Measurements from ENCODE around the gene HSD17B11.
"Not testable (repeated sequence)": the region's sequence is repeated elsewhere in the genome, so short reads cannot be mapped to it uniquely, and the experiment has no call there.

DNA sequence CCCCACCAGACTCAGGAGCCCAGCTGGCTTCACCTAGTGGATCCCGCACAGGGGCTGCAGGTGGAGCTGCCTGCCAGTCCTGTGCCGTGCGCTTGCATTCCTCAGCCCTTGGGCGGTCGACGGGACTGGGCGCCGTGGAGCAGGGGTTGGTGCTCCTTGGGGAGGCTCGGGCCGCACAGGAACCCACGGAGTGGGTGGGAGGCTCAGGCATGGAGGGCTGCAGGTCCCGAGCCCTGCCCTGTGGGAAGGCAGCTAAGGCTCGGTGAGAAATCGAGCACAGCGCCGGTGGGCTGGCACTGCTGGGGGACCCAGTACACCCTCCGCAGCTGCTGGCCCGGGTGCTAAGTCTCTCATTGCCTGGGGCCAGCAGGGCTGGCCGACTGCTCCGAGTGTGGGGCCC, 4.9 kb upstream of the HSD17B11 start:
- TF ChIP-seq, protein P1, sequence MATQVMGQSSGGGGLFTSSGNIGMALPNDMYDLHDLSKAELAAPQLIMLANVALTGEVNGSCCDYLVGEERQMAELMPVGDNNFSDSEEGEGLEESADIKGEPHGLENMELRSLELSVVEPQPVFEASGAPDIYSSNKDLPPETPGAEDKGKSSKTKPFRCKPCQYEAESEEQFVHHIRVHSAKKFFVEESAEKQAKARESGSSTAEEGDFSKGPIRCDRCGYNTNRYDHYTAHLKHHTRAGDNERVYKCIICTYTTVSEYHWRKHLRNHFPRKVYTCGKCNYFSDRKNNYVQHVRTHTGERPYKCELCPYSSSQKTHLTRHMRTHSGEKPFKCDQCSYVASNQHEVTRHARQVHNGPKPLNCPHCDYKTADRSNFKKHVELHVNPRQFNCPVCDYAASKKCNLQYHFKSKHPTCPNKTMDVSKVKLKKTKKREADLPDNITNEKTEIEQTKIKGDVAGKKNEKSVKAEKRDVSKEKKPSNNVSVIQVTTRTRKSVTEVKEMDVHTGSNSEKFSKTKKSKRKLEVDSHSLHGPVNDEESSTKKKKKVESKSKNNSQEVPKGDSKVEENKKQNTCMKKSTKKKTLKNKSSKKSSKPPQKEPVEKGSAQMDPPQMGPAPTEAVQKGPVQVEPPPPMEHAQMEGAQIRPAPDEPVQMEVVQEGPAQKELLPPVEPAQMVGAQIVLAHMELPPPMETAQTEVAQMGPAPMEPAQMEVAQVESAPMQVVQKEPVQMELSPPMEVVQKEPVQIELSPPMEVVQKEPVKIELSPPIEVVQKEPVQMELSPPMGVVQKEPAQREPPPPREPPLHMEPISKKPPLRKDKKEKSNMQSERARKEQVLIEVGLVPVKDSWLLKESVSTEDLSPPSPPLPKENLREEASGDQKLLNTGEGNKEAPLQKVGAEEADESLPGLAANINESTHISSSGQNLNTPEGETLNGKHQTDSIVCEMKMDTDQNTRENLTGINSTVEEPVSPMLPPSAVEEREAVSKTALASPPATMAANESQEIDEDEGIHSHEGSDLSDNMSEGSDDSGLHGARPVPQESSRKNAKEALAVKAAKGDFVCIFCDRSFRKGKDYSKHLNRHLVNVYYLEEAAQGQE (IDR thresholded peaks at IDR 0.05; ENCODE audit: low read depth) = not testable (repeated sequence)
- not testable (repeated sequence) for TF ChIP-seq ZFX (IDR thresholded peaks at IDR 0.05); SRF (IDR thresholded peaks at IDR 0.05; ENCODE audit: low read depth); EGR1 (IDR thresholded peaks at IDR 0.05; ENCODE audit: low read depth)
- TF ChIP-seq, protein P2, sequence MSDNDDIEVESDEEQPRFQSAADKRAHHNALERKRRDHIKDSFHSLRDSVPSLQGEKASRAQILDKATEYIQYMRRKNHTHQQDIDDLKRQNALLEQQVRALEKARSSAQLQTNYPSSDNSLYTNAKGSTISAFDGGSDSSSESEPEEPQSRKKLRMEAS (IDR thresholded peaks at IDR 0.05) = not testable (repeated sequence)
